ENCODE measurements around the gene GNAT3.

The GNAT3 gene

DNA sequence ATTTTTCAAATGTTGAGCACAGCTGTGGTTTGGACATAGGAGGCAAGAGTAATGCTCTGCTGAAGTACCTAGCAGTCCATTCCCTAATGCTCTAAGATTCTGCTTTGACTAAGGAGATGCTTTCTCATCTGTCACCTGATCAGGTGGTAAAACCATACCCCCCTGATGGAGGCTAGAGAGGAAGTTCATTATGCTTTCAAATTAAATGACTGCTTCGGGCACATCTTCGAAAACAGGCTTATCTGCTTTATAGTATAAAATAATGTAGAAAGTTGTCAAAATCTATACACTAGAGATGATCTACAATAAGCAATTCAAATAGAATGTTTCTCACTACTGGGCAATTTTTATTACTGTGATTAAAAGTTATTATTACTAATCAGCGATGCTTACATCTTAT is at the start of gene GNAT3:
GNAT3 (minus strand) TSS at position 101 of the 400 bp plus-strand sequence. CDS start 138 bp downstream, outside the sequence.
- no peak for DNase-seq (ENCODE audit: low spot score)

DNA sequence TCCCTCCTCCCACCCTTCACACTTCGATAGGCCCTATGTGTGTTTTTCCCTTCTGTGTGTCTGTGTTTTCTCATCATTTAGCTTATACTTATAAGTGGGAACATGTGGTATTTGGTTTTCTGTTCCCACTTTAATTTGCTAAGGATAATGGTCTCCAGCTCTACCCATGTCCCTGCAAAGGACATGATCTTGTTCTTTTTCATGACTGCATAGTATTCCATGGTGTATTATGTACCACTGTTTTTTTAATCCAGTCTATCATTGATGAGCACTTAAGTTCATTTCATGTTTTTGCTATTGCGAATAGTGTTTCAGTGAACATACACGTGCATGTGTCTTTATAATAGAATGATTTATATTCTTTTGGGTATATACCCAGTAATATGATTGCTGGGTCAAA is 46.3 kb upstream of the GNAT3 start:
- no peak for DNase-seq (ENCODE audit: low spot score)

DNA sequence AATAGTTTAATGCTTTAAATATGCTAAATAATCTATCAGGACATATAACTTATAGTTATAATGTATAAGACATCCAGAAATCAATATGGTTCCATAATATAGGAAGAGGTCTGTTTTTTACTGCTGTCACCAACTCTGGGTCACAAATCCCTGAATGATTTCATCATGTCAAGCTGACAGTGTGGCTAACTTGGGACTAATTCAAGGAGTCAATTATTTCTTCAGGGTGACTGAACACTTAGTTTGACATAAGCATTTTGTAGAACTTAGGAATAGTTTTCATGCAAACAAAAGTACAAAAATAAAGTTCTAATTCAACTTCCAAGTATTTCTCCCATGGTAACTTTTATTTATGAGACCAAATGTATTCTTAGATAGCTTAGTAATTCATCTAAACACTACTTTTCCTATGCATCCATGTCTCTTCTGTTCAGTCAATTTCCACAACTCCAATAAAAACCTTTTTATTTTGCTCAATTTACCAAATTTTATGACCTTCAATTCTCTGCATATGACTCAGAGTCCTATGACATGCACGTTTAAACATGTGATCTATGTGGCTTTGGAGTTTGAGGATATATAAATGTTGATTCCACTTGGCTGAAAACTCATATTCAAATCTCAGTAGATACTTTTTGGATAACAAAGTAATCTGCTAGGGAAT is 40.3 kb upstream of the GNAT3 start:
- DNase-seq (ENCODE audit: low spot score): no peak

DNA sequence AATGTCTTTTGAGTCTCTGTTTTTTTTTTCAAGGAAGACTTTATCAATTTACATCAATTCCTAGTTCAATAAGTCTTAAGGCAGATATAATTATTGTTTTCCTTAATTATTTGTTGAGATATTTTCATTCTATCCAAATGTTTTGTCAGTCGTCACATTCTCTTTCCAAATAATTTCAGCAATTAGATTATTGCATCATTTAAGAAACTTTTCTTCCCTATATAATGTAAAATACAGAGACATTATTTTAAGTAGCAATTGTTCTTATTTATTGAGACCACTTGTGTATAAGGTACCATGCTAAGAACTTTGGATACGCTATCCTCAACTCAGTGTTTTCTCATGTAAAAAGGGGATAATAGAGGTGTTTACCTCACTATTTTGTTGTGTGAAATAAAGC is 38.1 kb upstream of the GNAT3 start:
- DNase-seq (ENCODE audit: low spot score): no peak

DNA sequence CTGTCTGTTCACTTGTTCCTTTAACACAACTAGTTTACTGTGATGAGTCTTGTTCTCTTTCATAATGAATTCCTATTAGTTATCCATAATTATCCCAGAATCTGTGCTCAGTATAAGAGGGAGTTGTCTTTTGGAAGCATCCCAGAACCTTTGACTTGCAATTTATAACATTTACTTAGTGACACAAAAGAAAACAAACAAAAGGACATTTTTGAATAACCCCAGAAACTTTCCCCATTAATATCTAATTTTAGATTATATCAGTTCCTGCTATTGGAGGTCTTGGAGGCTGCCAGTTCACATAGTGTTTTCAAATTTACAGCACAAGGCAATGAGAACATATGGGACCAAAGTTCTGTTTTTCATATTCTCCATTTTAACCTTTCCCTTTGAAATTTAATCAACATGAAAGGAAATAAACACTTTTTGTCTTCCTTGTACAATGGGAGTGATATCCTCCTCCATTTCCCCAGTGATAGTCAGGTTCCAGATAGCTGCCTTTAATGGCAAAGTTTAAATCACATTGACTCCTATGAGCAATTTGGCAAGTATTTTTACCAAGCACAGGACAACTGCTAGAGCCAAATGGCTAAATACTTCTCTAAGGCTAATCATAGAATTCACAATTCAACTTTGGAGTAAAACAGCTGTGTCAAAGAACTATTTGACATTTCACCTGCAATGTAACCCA is 37.1 kb upstream of the GNAT3 start:
- DNase-seq (ENCODE audit: low spot score): no peak

DNA sequence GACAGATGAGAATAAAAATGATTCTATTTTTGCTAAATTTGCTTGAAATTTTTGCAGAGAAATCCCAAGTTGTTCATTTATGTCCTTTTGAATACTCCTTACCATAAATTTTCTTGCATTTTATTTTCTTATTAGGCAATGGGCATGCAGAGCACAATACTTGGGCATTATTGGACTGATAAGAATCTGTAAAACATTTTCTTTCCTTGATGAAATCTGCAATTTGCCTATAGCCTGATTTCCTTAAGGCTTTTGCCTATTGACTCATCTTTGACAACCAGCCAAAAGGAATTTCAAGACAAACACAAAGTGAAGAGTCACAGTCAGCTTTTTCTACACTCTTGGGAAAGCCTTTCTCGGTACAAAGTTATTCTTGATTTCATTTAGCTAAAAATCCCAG is 30.5 kb upstream of the GNAT3 start:
- no peak for DNase-seq (ENCODE audit: low spot score)

DNA sequence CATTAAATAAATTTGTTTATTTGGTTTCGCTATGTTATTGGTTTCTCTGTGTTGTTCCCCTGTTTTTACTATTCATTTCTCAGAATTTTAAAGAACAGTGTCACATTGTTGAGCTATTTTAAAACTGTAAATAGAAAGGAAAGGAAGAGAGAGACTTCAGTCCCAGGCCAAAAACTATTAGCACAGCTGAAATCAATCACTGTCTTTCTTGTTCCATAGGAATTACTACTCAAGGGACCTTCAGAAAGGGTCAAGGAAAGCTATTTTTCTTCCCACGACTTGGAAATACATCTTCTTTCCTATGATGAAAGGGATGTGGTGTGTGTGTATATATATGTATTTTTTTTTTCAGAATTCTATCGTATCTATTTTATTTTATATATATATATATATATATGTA is 29.0 kb upstream of the GNAT3 start:
- no peak for DNase-seq (ENCODE audit: low spot score)

DNA sequence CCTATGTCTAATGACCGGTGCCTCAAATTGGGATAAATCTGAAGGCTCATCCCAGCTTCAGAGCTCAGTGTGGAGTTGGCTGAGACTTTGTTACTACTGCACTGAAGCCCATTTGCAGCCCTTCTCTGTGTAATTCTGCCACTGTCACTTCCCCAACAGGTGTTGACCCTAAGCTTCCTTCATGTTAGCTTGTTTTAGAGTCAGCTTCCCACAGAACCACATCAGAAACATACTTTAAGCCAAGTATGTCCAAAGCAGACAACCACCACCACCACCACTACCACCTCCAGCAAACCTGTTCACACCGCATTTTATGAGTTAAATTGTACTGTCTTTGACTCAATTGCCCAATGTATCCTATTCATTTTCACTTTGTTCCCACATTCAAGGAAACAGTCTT is 25.2 kb upstream of the GNAT3 start:
- DNase-seq (ENCODE audit: low spot score): no peak

DNA sequence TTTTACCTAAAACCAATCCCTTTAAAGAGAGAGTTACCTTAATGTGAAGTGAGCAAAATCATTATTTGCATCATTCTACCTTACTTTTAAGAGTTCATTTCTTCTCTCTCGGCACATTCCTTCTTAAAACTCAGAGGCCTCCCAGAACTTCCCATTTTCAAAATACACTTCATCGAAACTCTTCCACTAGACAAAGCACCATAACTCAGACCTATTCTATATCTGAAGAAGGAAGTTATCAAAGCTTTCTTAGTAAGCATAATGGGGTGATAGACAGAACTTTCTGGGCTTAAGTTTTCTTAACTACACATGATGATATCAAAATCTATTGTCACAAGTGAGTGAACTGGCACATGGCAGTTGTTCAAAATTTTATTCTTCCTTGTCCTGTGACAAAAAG is 24.6 kb upstream of the GNAT3 start:
- no peak for DNase-seq (ENCODE audit: low spot score)

DNA sequence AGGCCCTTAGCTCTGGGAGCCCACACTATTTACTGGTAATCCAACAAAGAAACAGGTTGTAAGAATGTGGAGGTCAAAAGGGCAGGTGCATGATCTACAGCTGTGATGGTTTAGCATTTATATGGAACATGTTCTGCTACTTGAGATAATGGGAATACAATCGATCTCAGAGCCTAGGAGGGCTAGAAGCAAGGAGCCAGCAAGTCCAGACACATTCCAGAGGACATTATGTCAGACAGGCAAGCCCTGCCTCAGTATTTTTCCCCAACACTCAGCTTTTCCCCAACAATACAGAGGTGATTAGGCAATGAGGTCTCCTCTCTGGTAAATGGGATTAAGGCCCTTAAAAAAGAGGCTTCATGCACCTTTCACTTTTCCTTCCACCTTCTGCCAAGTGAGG is 21.4 kb upstream of the GNAT3 start:
- DNase-seq (ENCODE audit: low spot score): no peak

DNA sequence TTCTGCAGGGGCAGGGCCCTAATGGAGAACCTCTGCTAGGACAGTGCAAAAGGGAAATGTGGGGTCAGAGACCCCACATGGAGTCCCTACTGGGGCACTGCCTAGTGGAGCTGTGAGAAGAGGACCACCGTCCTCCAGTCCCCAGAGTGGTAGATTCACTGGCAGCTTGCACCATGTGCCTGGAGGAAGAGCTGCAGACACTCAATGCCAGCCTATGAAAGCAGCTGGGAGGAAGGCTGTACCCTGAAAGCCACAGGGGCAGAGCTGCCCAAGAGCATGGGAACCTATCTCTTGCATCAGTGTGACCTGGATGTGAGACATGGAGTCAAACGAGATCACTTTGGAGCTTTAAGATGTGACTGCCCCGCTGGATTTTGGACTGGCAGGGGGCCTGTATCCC is 20.3 kb upstream of the GNAT3 start:
- DNase-seq (ENCODE audit: low spot score): no peak

DNA sequence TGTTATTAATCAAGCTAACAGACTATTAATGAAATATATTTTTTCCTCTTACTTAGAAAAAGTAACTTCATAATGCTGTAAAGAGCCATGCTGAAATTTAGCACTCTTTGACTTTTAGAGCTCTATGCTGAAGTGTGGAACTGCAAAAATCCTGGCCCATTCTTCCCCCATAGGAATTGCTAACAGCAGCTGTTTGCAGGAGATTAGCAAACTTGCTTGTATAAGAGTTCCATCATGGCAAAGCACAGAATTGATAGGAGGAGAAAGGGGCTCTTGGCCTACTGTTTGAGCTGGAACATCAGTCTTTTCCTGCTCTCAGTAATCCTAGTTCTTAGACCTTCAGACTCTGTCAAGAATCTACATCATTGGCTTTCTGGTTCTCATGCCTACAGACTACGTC is 18.3 kb upstream of the GNAT3 start:
- DNase-seq (ENCODE audit: low spot score): no peak

DNA sequence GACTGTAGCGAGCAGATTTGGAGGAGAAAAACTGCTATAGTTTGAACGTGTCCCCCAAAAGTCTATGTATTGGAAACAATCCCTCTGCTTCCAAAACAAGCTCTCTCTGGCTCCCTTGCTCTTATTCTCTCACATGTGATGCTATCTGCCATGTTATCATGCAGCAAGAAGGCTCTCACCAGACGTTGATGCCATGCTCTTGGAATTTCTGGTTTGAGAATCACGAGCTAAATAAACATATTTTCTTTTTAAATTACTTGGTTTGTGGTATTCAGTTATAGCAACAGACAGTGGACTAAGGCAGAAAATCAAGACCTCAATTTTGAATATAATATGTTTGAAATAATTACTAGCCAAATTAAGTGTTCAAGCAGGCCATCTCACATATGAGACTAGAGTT is 17.5 kb upstream of the GNAT3 start:
- no peak for DNase-seq (ENCODE audit: low spot score)

DNA sequence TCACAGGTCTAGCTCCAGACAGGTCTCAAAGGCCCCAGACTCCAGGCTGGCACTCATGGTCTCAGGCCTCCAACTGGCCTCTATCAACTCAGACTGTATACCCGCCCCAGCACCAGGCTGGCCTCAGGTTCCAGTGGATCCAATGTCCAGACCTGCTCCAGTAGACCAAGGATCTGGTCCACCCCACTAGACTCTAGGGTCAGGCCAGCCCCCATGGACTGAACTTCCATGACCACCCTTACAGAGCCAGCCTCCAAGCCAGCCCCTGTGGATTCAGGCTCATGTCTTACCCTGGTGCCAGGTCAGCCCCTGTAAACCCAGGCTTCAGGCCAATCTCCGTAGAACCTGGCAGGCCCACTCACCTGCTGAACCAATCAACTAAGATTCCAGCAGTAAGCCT is 16.8 kb upstream of the GNAT3 start:
- DNase-seq (ENCODE audit: low spot score): no peak

DNA sequence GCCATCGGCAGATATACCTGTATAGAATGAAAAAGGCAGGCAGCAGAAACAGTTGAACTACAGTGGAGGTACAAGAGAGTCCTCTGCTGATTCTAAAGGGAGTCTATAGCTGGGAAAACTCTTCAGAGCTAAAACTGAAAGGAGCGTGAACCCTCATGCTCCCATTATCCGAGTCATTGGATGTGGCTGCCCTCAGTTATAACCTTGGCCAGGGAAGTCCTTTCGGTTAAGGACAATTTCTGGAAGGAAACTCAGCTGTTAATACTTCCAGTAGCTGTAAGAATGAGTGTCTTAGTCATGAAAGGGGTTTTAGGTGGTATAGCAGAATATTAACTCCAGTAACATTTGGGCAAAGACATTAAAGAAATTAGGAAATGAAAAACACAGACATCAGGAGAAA is 14.6 kb upstream of the GNAT3 start:
- no peak for DNase-seq (ENCODE audit: low spot score)

DNA sequence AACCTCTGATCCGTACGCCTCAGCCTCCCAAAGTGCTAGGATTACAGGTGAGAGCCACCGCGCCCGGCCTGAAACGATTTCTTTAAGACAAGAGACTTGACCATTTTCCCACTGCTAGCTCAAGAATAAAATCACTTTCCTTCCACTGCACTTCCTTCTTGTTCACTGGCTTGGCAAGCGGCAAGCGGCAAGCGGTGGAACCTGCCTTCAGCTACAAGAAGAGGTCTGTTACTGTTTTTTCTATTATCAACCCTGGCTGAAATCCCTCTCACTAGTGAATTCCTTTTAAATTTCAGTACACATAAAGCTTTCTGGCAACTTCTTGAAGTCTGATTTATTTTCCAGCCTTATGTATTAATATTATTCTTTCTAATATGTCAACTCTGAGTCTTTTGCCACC is 12.8 kb upstream of the GNAT3 start:
- no peak for DNase-seq (ENCODE audit: low spot score)

DNA sequence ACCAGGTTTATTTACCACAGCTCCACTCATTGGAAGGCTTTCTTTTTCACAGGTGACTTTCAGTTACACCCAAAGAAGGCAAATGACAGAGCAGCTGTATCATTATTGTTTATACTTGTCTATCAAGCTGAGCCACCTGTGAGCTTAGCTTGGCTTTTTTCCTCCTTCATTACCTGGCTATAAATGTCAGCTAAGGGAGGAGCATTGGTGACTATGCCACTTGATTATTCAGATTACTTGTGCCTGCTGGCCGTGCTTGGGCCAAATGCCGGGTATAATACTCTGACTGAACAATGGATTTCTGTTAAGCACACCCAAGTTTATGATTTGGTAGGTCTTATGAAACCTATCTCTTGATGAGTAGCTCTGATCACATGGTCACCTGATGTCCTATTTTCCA is 9.9 kb upstream of the GNAT3 start:
- DNase-seq (ENCODE audit: low spot score): no peak

DNA sequence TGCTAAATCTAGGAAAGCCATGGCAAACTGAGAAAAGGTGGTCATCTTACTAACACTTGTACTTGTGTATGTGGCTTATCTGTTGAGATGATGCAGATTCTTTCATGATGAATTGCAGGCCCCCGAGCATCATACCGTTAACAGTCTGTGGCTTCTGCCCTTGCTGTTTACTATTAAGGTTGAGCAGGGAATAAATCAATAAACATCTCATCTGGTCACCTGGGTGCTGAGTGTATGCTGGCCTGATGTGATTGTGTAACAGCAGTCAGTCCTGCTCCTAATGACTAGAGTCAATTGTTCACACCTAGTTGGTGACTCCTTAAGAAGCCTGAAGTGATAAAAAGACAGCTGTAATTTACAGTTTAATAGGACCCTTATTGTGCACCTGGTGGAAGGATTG is 8.3 kb upstream of the GNAT3 start:
- no peak for DNase-seq (ENCODE audit: low spot score)

DNA sequence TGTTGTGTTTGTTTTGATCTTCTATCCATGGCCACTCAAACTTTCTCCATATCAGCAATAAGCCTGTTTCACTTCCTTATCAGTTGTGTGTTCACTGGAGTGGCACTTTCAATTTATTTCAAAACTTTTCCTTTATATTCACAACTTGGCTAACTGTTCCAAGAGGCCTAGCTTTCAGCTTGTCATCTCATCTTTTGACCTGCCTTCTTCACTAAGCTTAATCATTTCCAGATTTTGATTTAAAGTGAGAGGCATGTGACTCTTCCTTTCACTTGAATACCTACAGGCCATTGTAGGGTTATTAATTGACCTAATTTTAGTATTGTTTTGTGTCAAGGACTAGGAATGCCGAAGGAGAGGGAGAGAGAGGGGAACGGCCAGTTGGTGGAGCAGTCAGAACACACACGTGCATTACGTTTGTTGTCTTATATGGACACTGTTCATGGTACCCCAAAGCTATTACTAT is 5.5 kb upstream of the GNAT3 start:
- no peak for DNase-seq (ENCODE audit: low spot score)

DNA sequence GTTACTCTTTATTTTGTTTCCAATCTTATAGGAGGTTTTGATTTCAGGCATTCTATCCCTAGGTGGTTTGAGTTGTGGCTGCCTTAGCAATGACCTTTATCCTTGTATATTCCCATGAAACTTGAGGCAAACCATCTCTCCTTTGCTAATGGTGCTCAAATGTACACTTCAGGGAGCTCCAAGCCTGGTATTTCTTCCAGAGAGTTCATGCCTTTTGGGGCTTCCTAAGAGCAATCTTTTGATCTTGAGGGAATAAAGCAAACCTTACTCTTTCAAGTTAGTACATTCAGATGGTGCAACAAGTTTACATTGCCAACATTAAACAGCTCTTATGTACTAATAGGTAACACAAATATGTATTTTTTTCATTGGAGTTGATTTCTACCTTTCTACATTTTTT is 3.4 kb upstream of the GNAT3 start:
- DNase-seq (ENCODE audit: low spot score): no peak

DNA sequence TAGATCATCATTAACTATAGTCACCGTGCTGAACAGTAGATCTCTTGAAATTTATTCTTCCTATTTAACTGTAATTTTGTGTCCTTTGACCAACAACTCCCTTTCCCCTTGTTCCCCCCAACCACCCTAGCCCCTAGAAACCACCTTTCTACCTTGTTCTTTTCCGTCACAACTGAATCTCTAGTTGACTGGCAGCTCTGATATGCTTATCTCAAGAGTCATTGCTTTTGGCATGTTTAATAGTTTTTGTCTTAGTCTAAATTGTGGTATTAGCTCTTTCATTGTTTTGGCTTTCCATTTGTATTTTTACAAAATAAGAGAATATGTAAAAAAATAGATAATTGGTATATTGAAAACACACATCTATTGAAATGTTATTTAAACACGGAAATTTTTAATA is 1.8 kb downstream of the GNAT3 start:
- DNase-seq (ENCODE audit: low spot score): no peak

DNA sequence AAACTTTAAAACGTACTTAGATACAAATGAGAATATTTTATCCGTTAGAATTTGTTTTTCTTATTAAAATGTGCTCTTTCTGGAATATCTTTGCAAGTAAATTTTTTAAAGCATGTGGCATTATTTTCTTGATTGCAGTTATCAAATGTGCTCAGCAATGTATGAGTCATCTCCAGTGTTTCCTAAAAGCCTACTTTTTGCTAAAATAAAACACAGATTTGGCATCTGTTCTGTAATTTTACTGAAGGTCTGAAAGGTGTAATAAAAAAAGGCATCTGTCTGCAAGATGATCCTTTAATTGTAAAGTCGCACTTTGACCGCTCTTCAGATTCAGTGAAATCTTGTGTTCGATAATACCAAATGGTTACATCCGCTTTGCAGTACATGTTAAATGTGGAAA is 3.4 kb downstream of the GNAT3 start:
- no peak for DNase-seq (ENCODE audit: low spot score)

DNA sequence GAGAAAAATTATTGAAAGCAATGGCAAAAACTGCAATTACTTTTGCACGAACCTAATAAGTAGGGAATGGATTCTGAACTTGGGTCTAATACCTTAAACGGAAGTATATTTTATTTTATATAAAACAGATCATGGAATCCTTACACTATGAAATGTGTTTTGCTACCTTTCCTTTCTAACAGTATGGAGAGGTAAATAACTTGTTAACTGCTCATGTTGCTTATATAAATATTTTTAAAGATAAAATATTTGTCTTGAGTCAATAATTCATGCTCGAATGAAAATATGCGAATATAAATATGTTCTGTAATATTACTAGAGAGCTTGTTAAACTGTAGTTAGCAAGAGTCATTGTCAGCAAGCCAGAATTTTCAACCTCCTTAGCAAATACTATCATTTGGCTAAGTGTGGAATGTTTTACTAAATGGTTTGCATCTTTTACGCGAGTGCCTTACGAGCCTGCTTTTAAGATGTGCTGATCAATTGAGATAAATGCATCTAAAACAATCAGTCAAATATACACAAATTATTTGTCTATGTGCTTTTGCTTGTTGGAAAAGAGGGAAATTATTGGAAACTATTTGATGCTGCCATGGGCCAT is 5.9 kb downstream of the GNAT3 start:
- DNase-seq (ENCODE audit: low spot score): no peak

DNA sequence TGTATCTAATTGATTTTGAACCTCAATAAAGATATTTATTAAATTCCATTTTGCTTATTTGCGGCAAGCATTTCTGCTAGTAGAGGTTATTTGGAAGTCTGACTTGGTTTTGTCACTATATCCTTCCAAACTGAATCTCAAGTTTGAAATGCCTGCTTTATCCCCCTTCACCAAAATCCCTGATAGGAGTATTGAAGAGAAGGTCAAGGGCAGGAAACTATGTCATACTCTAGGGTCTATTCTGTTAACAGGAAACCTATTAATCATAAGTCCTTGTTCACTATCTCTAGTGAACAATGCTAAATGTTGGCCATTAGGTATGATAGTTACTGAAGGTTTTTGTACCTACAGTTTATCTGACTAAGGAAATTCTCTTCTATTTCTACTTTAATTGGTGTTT is 11.5 kb downstream of the GNAT3 start:
- DNase-seq (ENCODE audit: low spot score): no peak

All from D341Med (cell line).